CD4-positive, alpha-beta T cell treated with Interleukin-4 for 1 hour (primary cell): ENCODE data around the gene IL12A.

Experiments
- DNase-seq, 2 donors: peaks; one replicate each; pipeline ENCODE4 v3.0.0-alpha.2; 2020 to 2022

Gene IL12A

GRCh38 chr3:160027541-160028195 lies 39.0 kb downstream of the IL12A start:
- no peak for DNase-seq

DNA sequence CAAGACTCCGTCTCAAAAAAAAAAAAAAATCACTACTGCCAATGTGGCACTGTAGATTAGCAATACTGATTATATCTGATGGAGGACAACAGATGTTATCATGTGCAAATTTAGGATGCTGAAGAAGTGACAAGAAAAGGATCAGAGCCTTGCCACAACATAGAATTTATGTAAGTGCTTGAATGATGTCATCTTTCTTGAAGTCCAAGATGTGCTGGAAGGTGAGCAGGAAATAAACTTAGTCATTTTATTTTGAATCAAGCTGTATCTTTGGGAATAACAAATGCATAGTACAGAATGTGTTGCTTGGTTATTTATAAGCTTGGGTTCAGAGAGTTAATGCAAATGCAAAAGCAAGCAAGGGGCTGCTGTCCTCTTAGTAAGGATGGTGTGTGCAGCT lies 47.1 kb downstream of the IL12A start:
- no peak for DNase-seq

DNA sequence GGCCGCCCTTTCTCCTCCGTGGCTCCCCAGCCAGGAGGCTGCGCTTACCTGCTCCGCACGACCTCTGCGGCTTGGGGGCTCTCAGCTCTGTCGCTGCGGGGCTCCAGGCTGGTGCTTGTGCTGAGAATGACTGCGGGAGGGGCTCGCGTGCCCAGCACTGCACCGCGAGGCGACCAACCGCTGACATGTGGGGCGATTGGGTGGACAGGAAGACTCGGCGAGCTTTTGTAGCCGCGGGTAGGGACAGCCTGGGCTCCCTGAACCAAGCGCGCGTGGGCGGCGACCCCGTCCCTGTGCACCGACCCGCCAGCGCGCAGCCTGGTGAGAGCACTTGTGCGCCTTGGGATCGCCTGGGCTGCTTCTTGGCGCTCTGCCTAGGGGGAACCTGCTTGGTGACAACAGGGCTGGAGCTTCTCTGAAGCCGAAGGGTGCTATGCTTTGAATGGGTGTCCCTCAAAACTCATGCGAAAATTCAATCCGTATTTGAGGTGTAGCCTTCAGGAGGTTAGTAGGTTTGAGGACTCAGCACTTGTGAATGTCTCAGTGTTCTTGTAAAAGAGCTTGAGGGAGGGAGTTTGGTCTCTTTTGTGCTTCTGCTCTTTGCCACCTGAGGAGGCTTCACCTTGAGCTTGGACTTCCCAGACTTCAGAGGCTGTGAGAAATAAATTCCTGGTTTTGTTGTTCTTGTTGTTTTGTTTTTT lies 50.4 kb downstream of the IL12A start:
- no peak for DNase-seq

GRCh38 chr3:160040181-160040580 lies 51.5 kb downstream of the IL12A start:
- no peak for DNase-seq

GRCh38 chr3:160041465-160041864 lies 52.8 kb downstream of the IL12A start:
- no peak for DNase-seq

GRCh38 chr3:160044121-160044520 lies 55.5 kb downstream of the IL12A start:
- no peak for DNase-seq
